ENCODE results near the gene KIAA1217. TPM values are rescaled to one million over a fixed set of nuclear protein-coding genes. Genes with fewer than 3 reads are reported as not detected.
A peak's percentile ranks its signal among the peaks of the same experiment; 100 is the strongest.

KIAA1217 gene
- total and polyA plus RNA-seq, 12 donors = 10.8 to 73.7 (median 40.8) TPM

DNA sequence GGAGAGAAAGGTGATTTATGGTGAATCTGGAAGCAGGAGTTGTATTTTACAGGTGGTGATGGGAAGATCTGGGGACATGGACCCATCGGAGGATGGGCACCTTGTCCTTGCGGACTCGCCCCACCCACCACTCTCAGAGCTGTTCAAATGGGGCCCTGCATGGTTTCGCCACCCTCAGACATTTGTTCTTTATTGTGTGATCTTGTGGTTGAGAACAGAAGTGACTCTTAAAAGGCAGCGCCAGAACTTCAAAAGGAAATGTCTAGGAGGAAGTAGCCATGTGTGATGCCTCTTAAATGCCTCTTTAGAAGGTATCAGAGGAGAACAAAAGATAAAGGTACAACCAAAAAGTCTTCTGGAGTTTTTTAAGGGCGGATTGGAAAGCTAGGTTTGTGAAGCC lies 205.7 kb downstream of the KIAA1217 start:
- no peaks in the 10 kb centered on the region for H3K36me3 ChIP-seq (replicated peaks in 1 of 2)
- no peaks in the 10 kb centered on the region for H3K9me3 ChIP-seq (replicated peaks in 1 of 3)
- intact Hi-C loops (cut with DNase I) = no loop called here
- no peak for DNase-seq
- no peaks in the 10 kb centered on the region for H3K4me1 ChIP-seq (replicated peaks in 1 of 2)
- TF ChIP-seq POLR2A (IDR thresholded peaks at IDR 0.05) = no peak
- TF ChIP-seq, protein P1, sequence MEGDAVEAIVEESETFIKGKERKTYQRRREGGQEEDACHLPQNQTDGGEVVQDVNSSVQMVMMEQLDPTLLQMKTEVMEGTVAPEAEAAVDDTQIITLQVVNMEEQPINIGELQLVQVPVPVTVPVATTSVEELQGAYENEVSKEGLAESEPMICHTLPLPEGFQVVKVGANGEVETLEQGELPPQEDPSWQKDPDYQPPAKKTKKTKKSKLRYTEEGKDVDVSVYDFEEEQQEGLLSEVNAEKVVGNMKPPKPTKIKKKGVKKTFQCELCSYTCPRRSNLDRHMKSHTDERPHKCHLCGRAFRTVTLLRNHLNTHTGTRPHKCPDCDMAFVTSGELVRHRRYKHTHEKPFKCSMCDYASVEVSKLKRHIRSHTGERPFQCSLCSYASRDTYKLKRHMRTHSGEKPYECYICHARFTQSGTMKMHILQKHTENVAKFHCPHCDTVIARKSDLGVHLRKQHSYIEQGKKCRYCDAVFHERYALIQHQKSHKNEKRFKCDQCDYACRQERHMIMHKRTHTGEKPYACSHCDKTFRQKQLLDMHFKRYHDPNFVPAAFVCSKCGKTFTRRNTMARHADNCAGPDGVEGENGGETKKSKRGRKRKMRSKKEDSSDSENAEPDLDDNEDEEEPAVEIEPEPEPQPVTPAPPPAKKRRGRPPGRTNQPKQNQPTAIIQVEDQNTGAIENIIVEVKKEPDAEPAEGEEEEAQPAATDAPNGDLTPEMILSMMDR (IDR thresholded peaks at IDR 0.05) = no peak
- no peak overlapping the region for H3K27ac ChIP-seq
- H3K27me3 ChIP-seq = no peaks in the 10 kb centered on the region
- 84 to 95% (median 91%) methylated on average over 6 of the region's 6 CpGs for WGBS, 4 donors
- no peak overlapping the region for H3K4me3 ChIP-seq

DNA sequence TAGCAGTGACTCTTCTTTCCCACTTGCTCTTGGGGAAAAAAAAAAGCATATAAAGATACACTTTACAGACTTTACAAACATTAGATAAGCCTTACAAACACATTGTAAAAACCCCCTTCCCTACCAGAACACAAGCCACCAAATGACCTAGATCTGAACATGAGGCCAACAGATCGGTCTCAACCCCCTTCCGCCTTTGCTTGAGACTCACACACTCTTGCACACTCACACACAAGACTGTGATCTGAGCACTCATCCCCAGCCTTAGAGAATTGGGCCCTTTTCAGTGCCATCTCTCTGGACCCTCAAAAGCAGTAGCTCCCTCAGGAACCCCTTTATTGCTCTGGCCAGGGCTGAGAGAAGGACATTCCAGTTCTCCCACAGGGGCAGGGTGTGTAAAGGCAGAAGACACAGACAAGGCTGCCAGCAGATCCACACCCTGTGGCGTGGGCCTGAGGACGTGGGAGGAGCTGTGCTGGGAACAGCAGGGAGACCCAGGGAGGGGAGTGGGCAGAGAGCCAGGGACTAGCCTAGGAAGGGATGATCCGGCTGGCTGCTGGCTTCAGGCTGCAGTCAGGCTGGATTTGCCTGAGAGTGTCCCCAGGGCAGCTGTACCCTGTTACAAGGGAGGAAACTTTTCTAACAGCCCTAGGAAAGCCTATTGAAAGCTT lies 206.7 kb downstream of the KIAA1217 start:
- Histone ChIP-seq H3K4me3 (no peak overlapping the region), H3K4me1 (replicated peaks in 1 of 2) (no peaks in the 10 kb centered on the region), H3K27ac (peak overlapping the region in 2 of 5 donors; percentile 48 to 72), H3K27me3 (no peaks in the 10 kb centered on the region), H3K9me3 (replicated peaks in 1 of 3) (no peaks in the 10 kb centered on the region), H3K36me3 (replicated peaks in 1 of 2) (no peaks in the 10 kb centered on the region)
- DNase-seq = peak; percentile 41 to 89 (median 86)
- intact Hi-C loops (cut with DNase I) = no loop called here
- no peak for TF ChIP-seq POLR2A (IDR thresholded peaks at IDR 0.05)
- TF ChIP-seq, protein P1 (IDR thresholded peaks at IDR 0.05) = no peak
- 51 to 67% (median 61%) methylated on average over 3 to 5 of the region's 5 CpGs for WGBS, 4 donors

DNA sequence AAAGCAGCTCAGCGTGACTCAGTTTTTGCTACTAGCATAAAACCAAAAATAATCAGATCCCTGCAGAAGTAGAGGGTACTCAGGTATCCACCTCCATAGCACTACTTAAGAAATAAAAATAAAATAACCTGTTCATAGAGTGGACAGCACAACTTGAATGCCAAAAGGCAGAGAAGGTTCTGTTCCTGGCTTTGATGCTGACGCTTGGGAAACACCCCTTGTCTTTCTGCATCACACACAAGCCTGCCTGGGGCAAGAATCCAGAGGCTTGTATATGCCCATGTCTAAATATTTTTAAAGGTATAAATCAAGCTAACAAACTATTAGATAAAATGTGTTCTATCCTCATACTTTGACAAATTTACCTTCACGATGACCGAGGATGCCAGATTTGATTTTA lies 207.3 kb downstream of the KIAA1217 start:
- no peaks in the 10 kb centered on the region for H3K27me3 ChIP-seq
- no peaks in the 10 kb centered on the region for H3K36me3 ChIP-seq (replicated peaks in 1 of 2)
- no peak for DNase-seq
- 62 to 89% (median 82%) methylated on average over 4 of the region's 4 CpGs for WGBS, 4 donors
- intact Hi-C loops (cut with DNase I) = no loop called here
- H3K27ac ChIP-seq = peak overlapping the region in 3 of 5 donors; percentile 9 to 72 (median 48)
- TF ChIP-seq, protein P1 (IDR thresholded peaks at IDR 0.05) = no peak
- TF ChIP-seq POLR2A (IDR thresholded peaks at IDR 0.05) = no peak
- H3K9me3 ChIP-seq (replicated peaks in 1 of 3) = no peaks in the 10 kb centered on the region
- H3K4me1 ChIP-seq (replicated peaks in 1 of 2) = no peaks in the 10 kb centered on the region
- no peak overlapping the region for H3K4me3 ChIP-seq

DNA sequence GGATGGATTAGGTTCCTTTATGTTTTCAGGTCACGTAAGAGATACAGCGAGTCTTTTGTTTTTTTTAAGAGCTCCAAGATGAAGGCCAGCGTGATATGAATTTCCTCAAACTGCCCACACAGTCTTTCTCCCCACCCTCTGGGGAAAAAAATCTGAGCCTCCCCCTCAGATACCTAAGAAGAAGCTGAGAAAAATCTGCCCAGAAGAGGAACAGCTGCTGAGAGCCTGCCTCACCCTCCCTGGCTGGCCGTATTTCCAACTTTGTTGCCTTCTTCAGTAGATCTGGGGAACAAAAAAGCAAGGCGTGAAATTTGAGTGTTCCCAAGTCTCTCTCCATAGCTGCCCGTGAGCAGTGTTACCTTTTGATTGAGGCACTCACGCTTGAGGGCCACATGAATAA lies 208.1 kb downstream of the KIAA1217 start:
- Histone ChIP-seq H3K4me3 (no peak overlapping the region), H3K36me3 (replicated peaks in 1 of 2) (no peaks in the 10 kb centered on the region), H3K27ac (peak overlapping the region in 1 of 5 donors; percentile 72), H3K27me3 (no peaks in the 10 kb centered on the region), H3K9me3 (replicated peaks in 1 of 3) (no peaks in the 10 kb centered on the region), H3K4me1 (replicated peaks in 1 of 2) (no peaks in the 10 kb centered on the region)
- no peak for DNase-seq
- TF ChIP-seq, protein P1 (IDR thresholded peaks at IDR 0.05) = no peak
- TF ChIP-seq POLR2A (IDR thresholded peaks at IDR 0.05) = no peak
- 76 to 85% (median 81%) methylated on average over 7 of the region's 7 CpGs for WGBS, 4 donors
- intact Hi-C loops (cut with DNase I) = no loop called here

Measured in adrenal gland (tissue), 12 donors.